RKO (cell line): ENCODE results near the gene BLCAP.
A peak's percentile ranks its signal among the peaks of the same experiment; 100 is the strongest.
"Not testable (repeated sequence)": the region's sequence is repeated elsewhere in the genome, so short reads cannot be mapped to it uniquely, and the experiment has no call there.

Experiments used
- DNase-seq: peaks from one replicate; pipeline ENCODE4 v3.0.0-alpha.2; 2016; ENCODE audit warnings: low spot score

Gene BLCAP

GRCh38 chr20:37515876-37516275, 11.8 kb downstream of the BLCAP start:
- no peak for DNase-seq

- no peak for DNase-seq
These were observed 13.8 kb downstream of the BLCAP start for GRCh38 chr20:37513779-37514359.

- DNase-seq: no peak
These were observed 15.9 kb downstream of the BLCAP start for GRCh38 chr20:37511610-37512275.

GRCh38 chr20:37510226-37510625, 17.4 kb downstream of the BLCAP start:
- no peak for DNase-seq

GRCh38 chr20:37506152-37506725, 21.4 kb downstream of the BLCAP start:
- DNase-seq: no peak

GRCh38 chr20:37505263-37506151, 22.2 kb downstream of the BLCAP start:
- DNase-seq: no peak

GRCh38 chr20:37504404-37505096, 23.1 kb downstream of the BLCAP start:
- DNase-seq: peak; percentile 15

- no peak for DNase-seq
These were observed 24.3 kb downstream of the BLCAP start for GRCh38 chr20:37503256-37503927.

GRCh38 chr20:37502654-37503053, 25.0 kb downstream of the BLCAP start:
- DNase-seq: no peak

- peak; percentile 23 for DNase-seq
These were observed 25.7 kb downstream of the BLCAP start for GRCh38 chr20:37501940-37502339.

- no peak for DNase-seq
These were observed 27.4 kb downstream of the BLCAP start for GRCh38 chr20:37500311-37500710.

GRCh38 chr20:37498066-37498665, 29.5 kb downstream of the BLCAP start:
- no peak for DNase-seq

- DNase-seq: no peak
These were observed 32.9 kb downstream of the BLCAP start for GRCh38 chr20:37494796-37495195.

GRCh38 chr20:37494301-37494700, 33.4 kb downstream of the BLCAP start:
- no peak for DNase-seq

- no peak for DNase-seq
These were observed 34.7 kb downstream of the BLCAP start for GRCh38 chr20:37492945-37493344.

- no peak for DNase-seq
These were observed 35.5 kb downstream of the BLCAP start for GRCh38 chr20:37492096-37492625.

- DNase-seq: no peak
These were observed 36.9 kb downstream of the BLCAP start for GRCh38 chr20:37490663-37491350.

- not testable (repeated sequence) for DNase-seq
These were observed 41.5 kb downstream of the BLCAP start for GRCh38 chr20:37486209-37486608.

GRCh38 chr20:37484331-37484730, 43.3 kb downstream of the BLCAP start:
- no peak for DNase-seq

- DNase-seq: no peak
These were observed 46.1 kb downstream of the BLCAP start for GRCh38 chr20:37481610-37482009.
